HCT116 (cell line): Measurements from ENCODE around the gene FOXN3. TPM values are rescaled to one million over a fixed set of nuclear protein-coding genes. Genes with fewer than 3 reads are reported as not detected.

Experiments
- ATAC-seq: fragments of 200-7000 bp; cut with Tn5 transposase; 2 replicates; pipeline ENCODE4 v1.9.1; 2020; ENCODE audit warnings: mild to moderate bottlenecking, moderate library complexity
- BruUV-seq: library from RNA; stranded (reverse); fragments of 400-500 nt; replicated peaks from 2 replicates; lab custom pipeline; 2021; lab: Mats Ljungman, UMichigan
- CTCF ChIA-PET: fragments of 300-600 bp; sonication (Branson Sonifier 250); formaldehyde crosslinking; loops from one replicate; lab custom pipeline; 2021; ENCODE audit warnings: antibody characterized with exemption; lab: Charles Lee
- POLR2A ChIA-PET: fragments of 300-600, 350-600 bp; sonication (Branson Sonifier 250); formaldehyde crosslinking; loops from one replicate; lab custom pipeline; 2021; ENCODE audit warnings: antibody characterized with exemption; lab: Charles Lee
- RAD21 ChIA-PET, 2 experiments: fragments of 300-600 bp; sonication (Branson Sonifier 250); formaldehyde crosslinking; loops; one replicate each; lab custom pipeline; 2023; ENCODE audit warnings: low total read pairs in 2 of 2; ENCODE audit not compliant: uncharacterized antibody in 2 of 2, unreplicated experiment in 2 of 2, low non-redundant PET in 1 of 2; lab: Charles Lee
- DNase-seq: peaks from one replicate; pipeline ENCODE4 v3.0.0-alpha.2; 2010; ENCODE audit warnings: low read depth, low spot score
- H2AFZ ChIP-seq: fragments of 200-600 bp; shearing (Covaris generic), sonication (generic); 2 replicates; pipeline ENCODE4 v1.6.1; 2017; ENCODE audit warnings: low read depth, mixed run types, mixed read lengths, antibody characterized with exemption, low read length; ENCODE audit not compliant: poor library complexity, severe bottlenecking
- H3K27ac ChIP-seq: 2 replicates; pipeline ENCODE4 v1.5.1; 2012; ENCODE audit warnings: low read depth, low read length
- H3K27me3 ChIP-seq: fragments of 200-600 bp; sonication (generic); 2 replicates; pipeline ENCODE4 v1.6.1; 2016; ENCODE audit warnings: mixed run types, low read length, mixed read lengths; ENCODE audit not compliant: insufficient read depth
- H3K36me3 ChIP-seq, 2 experiments: fragments of 200-500 bp in 1 of 2; fragments of 200-600 bp in 1 of 2; sonication (Bioruptor generic) in 1 of 2; sonication (generic) in 1 of 2; 2 replicates each; pipeline versions ENCODE4 v1.5.1 to v1.6.1; 2014 to 2016; ENCODE audit warnings: low read length in 2 of 2, inconsistent platforms in 1 of 2, mixed read lengths in 1 of 2, mixed run types in 1 of 2; ENCODE audit not compliant: insufficient read depth in 2 of 2, control insufficient read depth in 1 of 2
- H3K4me1 ChIP-seq, 2 experiments: fragments of 200-600 bp in 1 of 2; sonication (generic) in 1 of 2; 2 replicates each; pipeline versions ENCODE4 v1.5.1 to v1.6.1; 2012 to 2017; ENCODE audit warnings: low read length in 2 of 2, inconsistent platforms in 1 of 2, mild to moderate bottlenecking in 1 of 2, mixed read lengths in 1 of 2, mixed run types in 1 of 2, moderate library complexity in 1 of 2; ENCODE audit not compliant: insufficient read depth in 2 of 2, control insufficient read depth in 1 of 2
- H3K4me2 ChIP-seq: fragments of 200-600 bp; sonication (generic); 2 replicates; pipeline ENCODE4 v1.6.1; 2017; ENCODE audit warnings: mixed run types, low read length, mixed read lengths
- H3K4me3 ChIP-seq, 2 experiments: fragments of 200-600 bp in 1 of 2; sonication (generic) in 1 of 2; replicated peaks in 1 of 2; 2 replicates each; pipeline ENCODE4 v1.5.1; 2011 to 2016; ENCODE audit warnings: low read length in 2 of 2, control low read depth in 1 of 2, low read depth in 1 of 2, mild to moderate bottlenecking in 1 of 2, mixed read lengths in 1 of 2, mixed run types in 1 of 2
- H3K79me2 ChIP-seq: fragments of 200-600 bp; sonication (generic); 2 replicates; pipeline ENCODE4 v1.6.1; 2017; ENCODE audit warnings: mild to moderate bottlenecking, mixed run types, low read length, moderate library complexity, mixed read lengths; ENCODE audit not compliant: insufficient read depth
- H3K9ac ChIP-seq: fragments of 200-600 bp; sonication (generic); 2 replicates; pipeline ENCODE4 v1.6.1; 2016; ENCODE audit warnings: low read length, mixed read lengths
- H3K9me2 ChIP-seq: fragments of 200-600 bp; sonication (generic), shearing (Covaris generic); 2 replicates; pipeline ENCODE4 v1.6.1; 2017; ENCODE audit warnings: mixed run types, mild to moderate bottlenecking, moderate library complexity; ENCODE audit not compliant: insufficient read depth
- H3K9me3 ChIP-seq, 2 experiments: fragments of 200-500 bp in 1 of 2; fragments of 200-600 bp in 1 of 2; sonication (Bioruptor generic) in 1 of 2; sonication (generic) in 1 of 2; 2 replicates each; pipeline ENCODE4 v1.6.1; 2014 to 2017; ENCODE audit warnings: low read length in 2 of 2, mixed read lengths in 2 of 2, inconsistent platforms in 1 of 2, low read depth in 1 of 2, mild to moderate bottlenecking in 1 of 2, mixed run types in 1 of 2, moderate library complexity in 1 of 2; ENCODE audit not compliant: control insufficient read depth in 1 of 2, insufficient read depth in 1 of 2
- H4K20me1 ChIP-seq: fragments of 200-600 bp; sonication (generic), shearing (Covaris generic); 2 replicates; pipeline ENCODE4 v1.6.1; 2017; ENCODE audit warnings: mixed run types, mild to moderate bottlenecking, moderate library complexity; ENCODE audit not compliant: insufficient read depth
- CBX3 ChIP-seq: IDR thresholded peaks from 2 replicates; pipeline ENCODE4 v1.6.1; 2012; ENCODE audit warnings: low read depth
- CEBPB ChIP-seq: IDR thresholded peaks from 2 replicates; pipeline ENCODE4 v1.6.1; 2012; ENCODE audit warnings: low read depth
- EGR1 ChIP-seq: IDR thresholded peaks from 2 replicates; pipeline ENCODE4 v1.6.1; 2012; ENCODE audit warnings: low read depth
- ELF1 ChIP-seq: IDR thresholded peaks from 2 replicates; pipeline ENCODE4 v1.6.1; 2012; ENCODE audit warnings: low read depth, borderline replicate concordance
- EZH2 ChIP-seq: fragments of 200-600 bp; sonication (generic); IDR thresholded peaks from 2 replicates; pipeline ENCODE4 v1.6.1; 2017; ENCODE audit warnings: antibody characterized with exemption, mixed run types
- EZH2phosphoT487 ChIP-seq: fragments of 200-600 bp; IDR thresholded peaks from 2 replicates; pipeline ENCODE4 v1.6.1; 2018; ENCODE audit warnings: antibody characterized with exemption, borderline replicate concordance
- JUND ChIP-seq: IDR thresholded peaks from 2 replicates; pipeline ENCODE4 v1.6.1; 2012
- POLR2A ChIP-seq: IDR thresholded peaks from 2 replicates; pipeline ENCODE4 v1.7.0; 2011; ENCODE audit warnings: borderline replicate concordance; ENCODE audit not compliant: insufficient read depth, insufficient read length; ENCODE audit errors: extremely low read depth
- POLR2AphosphoS5 ChIP-seq: IDR thresholded peaks from 2 replicates; pipeline ENCODE4 v1.6.1; 2011; ENCODE audit warnings: mild to moderate bottlenecking, low read depth, low read length, moderate library complexity
- RAD21 ChIP-seq: IDR thresholded peaks from 2 replicates; pipeline ENCODE4 v1.6.1; 2012; ENCODE audit warnings: low read depth, mild to moderate bottlenecking
- SIN3A ChIP-seq: IDR thresholded peaks from 2 replicates; pipeline ENCODE4 v1.6.1; 2012; ENCODE audit warnings: low read depth
- SP1 ChIP-seq: IDR thresholded peaks from 2 replicates; pipeline ENCODE4 v1.6.1; 2012; ENCODE audit warnings: low read depth
- TCF7L2 ChIP-seq: IDR thresholded peaks from 2 replicates; pipeline ENCODE4 v1.7.0; 2011; ENCODE audit warnings: borderline replicate concordance, inconsistent platforms; ENCODE audit not compliant: insufficient read depth, insufficient read length; ENCODE audit errors: extremely low read depth
- YY1 ChIP-seq: IDR thresholded peaks from 2 replicates; pipeline ENCODE4 v1.6.1; 2011; ENCODE audit warnings: low read length, low read depth, moderate library complexity, mild to moderate bottlenecking; ENCODE audit not compliant: insufficient replicate concordance; ENCODE audit errors: extremely low read depth
- ZNF274 ChIP-seq: fragments of 200-500 bp; sonication (Bioruptor generic); IDR thresholded peaks from 2 replicates; pipeline ENCODE4 v1.6.1; 2014; ENCODE audit warnings: mild to moderate bottlenecking, low read depth, low read length, inconsistent platforms
- intact Hi-C: fragments of 100-400 bp; cut with micrococcal nuclease; formaldehyde crosslinking; loops from 2 replicates; pipeline ENCODE4 v1.10.0; 2022
- total RNA-seq: library from RNA; stranded (reverse); gene quantifications from one replicate; pipeline ENCODE4 v1.2.1, GENCODE V29; 2021; ENCODE audit not compliant: unreplicated experiment
- TF ChIP-seq, protein P1 (sequence below): IDR thresholded peaks from 2 replicates; pipeline ENCODE4 v1.6.1; 2012
- TF ChIP-seq, protein P2 (sequence below): IDR thresholded peaks from 2 replicates; pipeline ENCODE4 v1.6.1; 2012
- TF ChIP-seq, protein P3 (sequence below): IDR thresholded peaks from 2 replicates; pipeline ENCODE4 v1.6.1; 2011; ENCODE audit warnings: mild to moderate bottlenecking, low read length, moderate library complexity; ENCODE audit not compliant: insufficient replicate concordance; ENCODE audit errors: extremely low read depth
- TF ChIP-seq, protein P4 (sequence below): IDR thresholded peaks from 2 replicates; pipeline ENCODE4 v1.6.1; 2012; ENCODE audit warnings: low read depth

The FOXN3 gene
- total RNA-seq, 1 experiment from 2014 or later, result 20.0 TPM

DNA sequence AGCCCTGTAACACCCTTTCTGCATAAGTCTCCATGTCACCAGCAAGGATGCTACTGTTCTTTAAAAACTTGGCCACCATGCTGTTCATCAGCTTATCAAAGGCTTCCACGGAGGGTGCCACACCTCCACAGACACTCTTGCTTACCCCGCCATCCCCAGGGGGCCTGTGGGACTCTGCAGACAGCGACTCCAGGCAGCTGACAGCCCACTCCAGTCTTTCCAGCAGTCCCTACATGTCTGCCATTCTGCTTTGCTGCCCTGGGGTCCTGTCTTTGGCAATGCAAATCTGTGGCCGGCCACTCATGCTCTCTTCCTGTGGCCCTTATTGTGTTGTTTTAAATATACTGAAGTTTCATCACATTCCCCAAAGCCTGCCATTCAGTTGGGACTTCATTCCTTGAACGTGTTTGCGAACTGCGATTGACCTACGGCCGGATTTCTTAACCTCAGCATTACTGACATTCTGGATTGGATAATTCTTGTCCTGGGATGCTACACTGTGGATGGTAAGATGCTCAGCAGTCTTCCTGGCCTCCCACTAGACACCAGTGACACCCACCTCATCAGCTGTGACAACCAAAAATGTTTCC, 125.6 kb downstream of the FOXN3 start (continued):
- TF ChIP-seq, protein P1, sequence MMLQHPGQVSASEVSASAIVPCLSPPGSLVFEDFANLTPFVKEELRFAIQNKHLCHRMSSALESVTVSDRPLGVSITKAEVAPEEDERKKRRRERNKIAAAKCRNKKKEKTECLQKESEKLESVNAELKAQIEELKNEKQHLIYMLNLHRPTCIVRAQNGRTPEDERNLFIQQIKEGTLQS, result no peak
- TF ChIP-seq, protein P2, sequence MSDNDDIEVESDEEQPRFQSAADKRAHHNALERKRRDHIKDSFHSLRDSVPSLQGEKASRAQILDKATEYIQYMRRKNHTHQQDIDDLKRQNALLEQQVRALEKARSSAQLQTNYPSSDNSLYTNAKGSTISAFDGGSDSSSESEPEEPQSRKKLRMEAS, result no peak
- TF ChIP-seq EZH2 (no peak), SP1 (no peak), ZNF274 (no peak), SIN3A (no peak), ELF1 (no peak), CBX3 (no peak), YY1 (no peak)

DNA sequence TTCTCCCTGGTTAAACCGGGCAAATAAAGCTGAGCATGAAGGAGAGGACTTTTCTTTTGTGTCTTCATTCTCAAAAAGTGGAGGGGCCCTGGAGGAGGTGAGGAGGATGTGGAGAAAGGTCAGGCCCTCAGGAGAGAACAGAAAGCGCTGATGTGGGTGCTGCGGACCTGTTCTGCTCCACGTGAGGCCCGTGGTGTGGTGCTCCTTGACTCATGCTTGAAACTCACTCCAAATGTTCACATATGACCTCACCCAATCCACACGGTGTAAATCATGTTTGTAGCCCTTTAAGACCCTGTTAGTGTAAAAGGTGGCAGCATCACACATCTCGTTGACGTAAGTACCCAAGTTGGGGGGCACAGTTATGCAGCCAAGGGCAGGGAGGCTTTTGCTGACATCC, 126.2 kb downstream of the FOXN3 start:
- Histone ChIP-seq H3K4me1 (no peaks in the 10 kb centered on the region), H3K79me2 (no peaks in the 10 kb centered on the region), H2AFZ (no peak overlapping the region), H3K4me3 (no peak overlapping the region), H3K27ac (no peak overlapping the region), H3K9me2 (no peaks in the 10 kb centered on the region), H3K9me3 (no peaks in the 10 kb centered on the region), H3K9ac (no peak overlapping the region), H4K20me1 (no peaks in the 10 kb centered on the region), H3K27me3 (no peaks in the 10 kb centered on the region), H3K4me2 (no peak overlapping the region), H3K36me3 (no peaks in the 10 kb centered on the region)
- DNase-seq, result no peak
- CTCF ChIA-PET, result no interaction called here
- no peak for ATAC-seq
- intact Hi-C loops, result no loop called here
- RAD21 ChIA-PET, result no interaction called here
- POLR2A ChIA-PET, result no interaction called here
- BruUV-seq, result no TSS peak
- no peak for TF ChIP-seq JUND
- TF ChIP-seq EZH2phosphoT487, result no peak
- no peak for TF ChIP-seq EZH2
- no peak for TF ChIP-seq RAD21
- TF ChIP-seq POLR2AphosphoS5, result no peak
- TF ChIP-seq ELF1, result no peak
- TF ChIP-seq, protein P3, sequence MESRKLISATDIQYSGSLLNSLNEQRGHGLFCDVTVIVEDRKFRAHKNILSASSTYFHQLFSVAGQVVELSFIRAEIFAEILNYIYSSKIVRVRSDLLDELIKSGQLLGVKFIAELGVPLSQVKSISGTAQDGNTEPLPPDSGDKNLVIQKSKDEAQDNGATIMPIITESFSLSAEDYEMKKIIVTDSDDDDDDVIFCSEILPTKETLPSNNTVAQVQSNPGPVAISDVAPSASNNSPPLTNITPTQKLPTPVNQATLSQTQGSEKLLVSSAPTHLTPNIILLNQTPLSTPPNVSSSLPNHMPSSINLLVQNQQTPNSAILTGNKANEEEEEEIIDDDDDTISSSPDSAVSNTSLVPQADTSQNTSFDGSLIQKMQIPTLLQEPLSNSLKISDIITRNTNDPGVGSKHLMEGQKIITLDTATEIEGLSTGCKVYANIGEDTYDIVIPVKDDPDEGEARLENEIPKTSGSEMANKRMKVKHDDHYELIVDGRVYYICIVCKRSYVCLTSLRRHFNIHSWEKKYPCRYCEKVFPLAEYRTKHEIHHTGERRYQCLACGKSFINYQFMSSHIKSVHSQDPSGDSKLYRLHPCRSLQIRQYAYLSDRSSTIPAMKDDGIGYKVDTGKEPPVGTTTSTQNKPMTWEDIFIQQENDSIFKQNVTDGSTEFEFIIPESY, result no peak
- TF ChIP-seq, protein P1, result no peak
- TF ChIP-seq EGR1, result no peak
- no peak for TF ChIP-seq YY1
- TF ChIP-seq, protein P4, sequence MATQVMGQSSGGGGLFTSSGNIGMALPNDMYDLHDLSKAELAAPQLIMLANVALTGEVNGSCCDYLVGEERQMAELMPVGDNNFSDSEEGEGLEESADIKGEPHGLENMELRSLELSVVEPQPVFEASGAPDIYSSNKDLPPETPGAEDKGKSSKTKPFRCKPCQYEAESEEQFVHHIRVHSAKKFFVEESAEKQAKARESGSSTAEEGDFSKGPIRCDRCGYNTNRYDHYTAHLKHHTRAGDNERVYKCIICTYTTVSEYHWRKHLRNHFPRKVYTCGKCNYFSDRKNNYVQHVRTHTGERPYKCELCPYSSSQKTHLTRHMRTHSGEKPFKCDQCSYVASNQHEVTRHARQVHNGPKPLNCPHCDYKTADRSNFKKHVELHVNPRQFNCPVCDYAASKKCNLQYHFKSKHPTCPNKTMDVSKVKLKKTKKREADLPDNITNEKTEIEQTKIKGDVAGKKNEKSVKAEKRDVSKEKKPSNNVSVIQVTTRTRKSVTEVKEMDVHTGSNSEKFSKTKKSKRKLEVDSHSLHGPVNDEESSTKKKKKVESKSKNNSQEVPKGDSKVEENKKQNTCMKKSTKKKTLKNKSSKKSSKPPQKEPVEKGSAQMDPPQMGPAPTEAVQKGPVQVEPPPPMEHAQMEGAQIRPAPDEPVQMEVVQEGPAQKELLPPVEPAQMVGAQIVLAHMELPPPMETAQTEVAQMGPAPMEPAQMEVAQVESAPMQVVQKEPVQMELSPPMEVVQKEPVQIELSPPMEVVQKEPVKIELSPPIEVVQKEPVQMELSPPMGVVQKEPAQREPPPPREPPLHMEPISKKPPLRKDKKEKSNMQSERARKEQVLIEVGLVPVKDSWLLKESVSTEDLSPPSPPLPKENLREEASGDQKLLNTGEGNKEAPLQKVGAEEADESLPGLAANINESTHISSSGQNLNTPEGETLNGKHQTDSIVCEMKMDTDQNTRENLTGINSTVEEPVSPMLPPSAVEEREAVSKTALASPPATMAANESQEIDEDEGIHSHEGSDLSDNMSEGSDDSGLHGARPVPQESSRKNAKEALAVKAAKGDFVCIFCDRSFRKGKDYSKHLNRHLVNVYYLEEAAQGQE, result no peak
- TF ChIP-seq, protein P2, result no peak
- TF ChIP-seq CBX3, result no peak
- TF ChIP-seq TCF7L2, result no peak
- TF ChIP-seq CEBPB, result no peak
- no peak for TF ChIP-seq ZNF274
- TF ChIP-seq SIN3A, result no peak
- TF ChIP-seq POLR2A, result no peak
